ENCODE data around the gene GLP2R.
"Not testable (repeated sequence)": the region's sequence is repeated elsewhere in the genome, so short reads cannot be mapped to it uniquely, and the experiment has no call there.

Gene GLP2R

DNA sequence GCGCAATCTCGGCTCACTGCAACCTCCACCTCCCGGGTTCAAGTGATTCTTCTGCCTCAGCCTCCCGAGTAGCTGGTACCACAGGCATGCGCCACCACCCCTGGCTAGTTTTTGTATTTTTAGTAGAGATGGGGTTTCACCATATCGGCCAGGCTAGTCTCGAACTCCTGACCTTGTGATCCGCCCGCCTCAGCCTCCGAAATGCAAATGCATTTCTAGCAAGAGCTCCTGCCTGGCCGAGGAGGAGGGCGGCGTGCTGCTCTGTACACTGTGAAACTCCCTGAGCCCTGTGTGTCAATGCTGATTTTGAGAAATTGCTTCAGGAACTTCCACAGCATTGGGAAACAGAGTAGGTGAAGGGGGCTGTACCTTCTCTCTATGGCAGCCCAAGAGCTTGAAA is 95.5 kb downstream of the GLP2R start:
- not testable (repeated sequence) for DNase-seq

DNA sequence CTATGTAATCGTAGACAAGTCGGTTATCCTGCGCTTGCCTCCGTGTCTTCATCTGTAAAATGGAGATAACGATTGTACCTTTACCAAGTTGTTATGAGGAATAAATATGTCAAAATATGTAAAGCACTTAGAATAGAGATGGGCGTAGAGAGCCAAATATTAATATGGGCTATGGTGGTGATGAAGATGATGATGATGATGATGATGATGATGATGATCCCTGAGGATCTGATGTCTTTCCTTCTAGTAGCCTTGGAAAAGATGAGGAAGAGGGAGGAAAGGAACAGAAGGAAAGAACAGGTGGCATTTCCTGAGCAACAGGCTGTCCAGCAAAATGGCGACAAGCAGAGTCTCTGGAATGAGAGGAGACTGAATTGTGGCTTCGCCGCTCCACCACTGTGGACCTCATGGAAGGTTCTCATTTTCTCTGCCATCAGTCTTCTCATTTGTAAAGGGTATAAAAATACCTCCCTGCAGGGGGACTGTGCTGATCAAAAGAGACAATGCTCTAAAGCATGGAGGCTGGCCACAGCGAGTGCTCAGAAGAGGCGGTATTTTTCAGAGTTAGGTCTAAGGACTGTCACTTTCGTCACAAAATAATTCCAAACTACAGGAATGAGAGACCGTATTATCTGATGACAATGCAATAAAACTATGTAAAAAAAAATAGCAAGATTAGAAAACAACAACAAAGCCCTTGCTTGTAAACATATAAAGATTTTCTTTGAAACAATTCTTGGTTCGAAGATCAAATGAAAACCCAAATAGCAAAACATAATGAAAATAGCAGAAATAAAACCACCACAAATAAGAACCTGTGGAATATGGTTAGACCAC is 96.5 kb downstream of the GLP2R start:
- no peak for DNase-seq

DNA sequence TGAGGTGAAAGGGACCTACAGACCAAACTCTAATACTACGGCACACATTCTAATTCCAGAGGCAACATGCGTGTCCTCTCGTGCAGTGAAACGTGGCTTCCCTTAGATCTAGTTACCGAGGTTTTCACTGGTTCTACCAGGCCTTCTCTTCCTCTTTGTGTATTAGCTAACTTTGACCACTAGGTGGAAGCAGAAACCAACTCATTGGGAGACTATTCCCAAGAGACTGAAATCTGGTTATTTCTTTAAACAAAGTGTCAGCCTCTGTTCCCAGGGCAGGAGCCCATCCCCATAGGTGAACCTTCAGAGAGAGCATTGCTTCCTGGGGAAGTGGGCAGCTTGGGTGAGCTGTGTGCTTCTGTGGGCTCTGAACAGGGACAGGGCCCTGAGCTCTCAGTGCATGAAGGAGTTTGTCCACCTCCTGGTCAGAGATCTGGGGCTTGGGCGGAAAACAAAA is 99.0 kb downstream of the GLP2R start:
- peak in 9 of 56 donors; percentile 6 to 28 (median 14) for DNase-seq

DNA sequence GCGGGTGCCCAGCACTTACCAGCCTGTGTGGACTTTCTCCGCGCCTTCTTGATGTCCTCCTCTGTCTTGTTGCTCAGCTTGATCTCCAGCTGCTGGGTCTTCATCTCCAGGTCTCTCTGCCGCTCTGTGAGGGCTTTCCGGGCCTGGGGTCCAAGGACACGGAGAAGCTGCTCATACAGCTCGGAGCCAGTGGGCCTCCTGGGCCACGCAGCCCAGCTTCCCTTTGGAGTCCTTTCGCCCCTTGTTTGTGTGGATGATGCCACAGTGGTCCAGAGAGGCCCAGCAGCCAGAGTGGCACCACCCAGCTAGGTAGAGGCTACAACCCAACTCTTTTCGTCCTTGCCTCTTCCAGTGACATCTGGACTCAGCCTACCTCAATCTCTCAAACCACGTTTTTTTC is 99.7 kb downstream of the GLP2R start:
- no peak for DNase-seq

DNA sequence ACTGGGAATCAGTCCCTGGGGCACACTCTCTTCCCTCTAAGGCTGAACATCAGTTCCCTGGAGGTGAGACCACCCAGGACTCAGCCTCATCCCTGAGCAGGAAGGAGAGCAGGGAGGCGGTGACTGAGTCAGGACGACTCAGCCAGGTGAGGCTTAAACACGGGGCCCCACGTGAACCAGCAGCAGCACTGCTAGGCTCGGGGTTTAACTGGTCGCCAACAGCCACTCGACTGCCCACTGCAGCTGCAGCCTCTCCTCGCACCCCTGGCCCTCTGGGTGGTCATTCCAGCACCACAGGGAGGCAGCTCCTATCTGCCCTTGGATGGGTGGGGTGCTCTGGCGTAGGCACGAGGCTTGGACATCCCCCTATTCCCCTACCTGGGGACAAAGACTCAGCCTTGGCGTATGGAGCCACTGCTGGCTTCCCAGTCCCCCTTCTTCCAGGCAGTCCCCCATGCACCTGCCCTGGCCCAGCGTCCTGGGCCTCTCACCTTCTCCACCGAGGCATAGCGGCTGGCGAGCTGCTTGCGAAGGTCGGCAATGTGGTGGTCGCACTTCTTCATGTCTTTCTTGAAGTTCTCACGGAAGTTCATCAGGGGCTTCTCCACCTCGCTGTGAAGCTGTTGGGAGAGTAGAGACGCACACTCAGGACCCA is 100.6 kb downstream of the GLP2R start:
- no peak for DNase-seq

DNA sequence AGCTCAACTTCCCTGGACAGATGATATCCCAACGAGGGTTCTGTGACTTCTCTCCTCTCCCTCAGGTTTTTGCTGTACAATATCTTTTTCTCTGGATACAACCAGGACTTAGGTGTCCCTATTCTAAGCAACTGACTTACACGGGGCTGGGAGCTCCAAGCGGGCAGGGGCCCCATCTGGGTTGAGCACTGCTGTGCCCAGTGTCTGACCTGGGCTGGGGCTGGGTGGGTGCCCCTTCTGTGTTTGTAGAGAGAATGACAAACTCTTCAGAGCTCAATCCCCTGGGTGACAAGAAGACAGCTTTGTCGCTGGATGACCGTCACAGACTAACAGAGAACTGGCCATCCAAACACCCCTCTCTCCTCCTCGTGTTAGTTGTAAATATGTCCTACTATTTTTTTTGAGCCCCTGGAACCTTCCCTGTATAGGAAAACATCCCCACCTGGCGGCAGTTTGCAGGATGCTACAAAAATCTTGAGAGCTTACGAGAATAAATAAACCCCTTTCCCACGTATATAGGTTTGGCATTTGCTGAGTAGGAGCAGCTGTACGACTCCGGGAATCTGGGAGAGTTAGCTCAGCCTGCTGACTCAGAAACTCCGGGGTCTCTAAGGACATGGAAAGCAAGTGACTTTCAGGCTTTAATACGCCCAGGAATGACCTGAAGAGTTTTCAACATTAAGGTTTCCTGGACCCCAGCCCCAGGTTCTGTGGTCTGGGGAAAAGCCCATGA is 103.0 kb downstream of the GLP2R start:
- peak in 1 of 56 donors; percentile 14 for DNase-seq

DNA sequence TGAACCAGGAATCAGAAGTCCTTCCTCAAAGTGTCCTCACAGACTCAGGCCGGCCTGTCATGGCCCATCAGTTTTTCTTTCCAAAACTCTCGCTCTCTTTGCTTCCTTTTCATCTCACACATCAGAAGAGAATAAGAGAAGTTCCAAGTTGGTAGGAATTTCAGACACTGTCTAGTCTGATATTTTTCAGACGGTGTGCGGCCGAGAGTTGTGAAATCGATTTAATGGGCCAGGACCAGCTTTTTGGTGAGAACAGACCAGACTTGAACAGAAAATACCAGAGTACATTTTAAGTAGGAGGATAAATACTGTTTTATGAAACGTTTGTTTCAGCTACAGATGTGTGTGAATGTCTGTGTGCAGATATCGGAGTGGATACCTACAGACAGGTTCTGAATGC is 104.1 kb downstream of the GLP2R start:
- DNase-seq: no peak

DNA sequence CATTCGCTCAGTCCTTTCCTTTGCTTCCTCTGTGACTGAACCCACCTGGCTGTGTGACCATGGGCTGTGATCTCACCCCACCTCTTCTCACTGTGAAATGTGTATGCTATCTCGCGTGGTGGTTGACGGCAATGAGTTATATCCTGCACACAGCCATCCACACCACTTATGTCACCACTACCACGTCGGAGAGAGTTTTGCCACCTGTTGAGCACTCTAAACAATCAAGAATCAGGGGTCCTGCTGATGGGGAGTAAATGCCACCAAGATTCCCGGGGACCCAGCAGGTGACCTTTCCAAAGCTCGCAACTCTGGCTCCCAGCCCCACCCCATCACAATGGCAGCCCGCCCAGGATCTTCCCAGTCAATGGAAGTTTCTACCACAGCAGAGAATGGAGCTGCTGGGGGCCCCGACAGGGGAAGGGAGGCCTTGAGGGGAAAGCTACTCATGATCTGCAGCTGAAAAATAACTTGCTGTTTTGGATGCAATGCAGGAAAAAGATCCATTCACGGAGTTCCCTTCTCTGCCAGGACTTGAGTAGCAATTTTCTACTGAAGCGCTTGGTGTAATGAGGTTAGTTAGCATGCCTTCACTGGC is 105.5 kb downstream of the GLP2R start:
- DNase-seq: no peak

DNA sequence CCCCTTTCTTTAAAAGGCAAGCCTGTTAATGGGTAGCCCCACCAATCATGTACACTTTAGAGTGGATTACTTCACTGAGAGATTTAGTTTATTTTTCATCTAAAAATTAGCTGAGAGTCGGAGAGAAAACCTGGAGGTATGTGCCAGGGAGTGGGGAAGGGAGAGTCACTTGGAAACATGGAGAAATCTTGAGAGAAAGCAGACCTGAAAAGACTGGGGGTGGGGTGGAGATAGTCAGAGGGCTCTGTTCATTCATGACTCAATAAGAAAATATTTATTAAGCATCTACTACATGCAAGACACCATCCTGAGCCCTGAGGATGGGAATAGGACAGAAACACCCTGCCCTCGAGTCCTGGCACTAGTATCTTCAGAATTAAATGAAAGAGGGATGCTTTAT is 106.8 kb downstream of the GLP2R start:
- no peak for DNase-seq

DNA sequence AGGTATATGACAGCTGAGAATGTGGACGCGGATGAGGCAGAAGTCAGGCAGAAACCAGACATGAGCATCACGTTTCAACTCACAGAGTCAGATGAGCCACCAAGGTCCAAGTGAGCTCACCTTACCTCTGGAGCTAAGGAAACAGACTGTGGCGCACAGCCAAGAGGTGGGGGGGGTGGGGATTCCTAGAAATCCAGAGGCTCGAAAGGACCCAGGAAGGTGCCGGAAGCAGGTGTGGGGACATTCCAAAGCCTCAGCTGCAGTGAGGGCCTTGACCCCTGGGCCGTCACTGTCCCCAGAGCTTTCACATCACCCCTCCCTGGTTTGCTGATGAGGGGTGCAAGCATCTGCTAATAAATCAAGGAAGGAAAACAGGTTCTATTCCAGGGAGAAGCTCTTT is 108.6 kb downstream of the GLP2R start:
- DNase-seq: no peak

DNA sequence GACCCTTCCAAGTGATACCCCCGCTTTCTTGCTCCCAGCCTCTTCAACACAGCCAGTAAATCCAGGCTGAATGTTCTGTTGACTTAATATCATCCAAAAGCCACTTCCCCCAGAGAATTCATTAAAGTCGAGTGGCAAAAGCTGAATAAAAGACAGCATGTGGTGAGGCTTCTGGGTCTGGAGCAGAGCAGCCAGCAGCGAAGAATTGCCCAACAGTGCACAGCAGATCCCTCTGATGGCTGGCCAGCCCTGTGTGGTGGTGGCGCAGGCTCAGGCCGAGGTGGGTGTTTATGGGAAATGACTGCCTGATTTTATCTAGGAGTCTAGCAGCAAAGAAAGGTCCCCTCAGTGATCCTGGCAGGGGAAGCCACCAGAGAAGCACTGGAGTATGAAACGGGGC is 109.7 kb downstream of the GLP2R start:
- no peak for DNase-seq

DNA sequence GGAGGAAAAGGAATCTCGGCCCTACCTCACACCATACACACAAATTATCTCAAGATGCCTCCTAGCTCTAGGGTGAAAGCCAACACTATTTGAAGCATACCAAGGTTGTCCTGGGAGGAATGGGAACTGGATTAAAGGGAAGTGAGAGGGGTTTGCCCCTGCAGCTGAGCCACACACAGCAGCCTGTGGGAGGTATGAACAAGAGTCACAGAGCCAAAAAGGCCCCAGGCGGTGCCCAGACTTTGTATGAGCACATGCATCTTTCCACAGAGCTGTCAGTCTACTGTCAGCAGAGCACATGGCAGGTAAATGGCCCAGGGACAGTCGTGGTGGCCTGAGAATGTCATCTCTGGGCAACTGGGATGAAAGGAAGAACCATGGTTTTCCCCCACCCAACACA is 110.4 kb downstream of the GLP2R start:
- no peak for DNase-seq

DNA sequence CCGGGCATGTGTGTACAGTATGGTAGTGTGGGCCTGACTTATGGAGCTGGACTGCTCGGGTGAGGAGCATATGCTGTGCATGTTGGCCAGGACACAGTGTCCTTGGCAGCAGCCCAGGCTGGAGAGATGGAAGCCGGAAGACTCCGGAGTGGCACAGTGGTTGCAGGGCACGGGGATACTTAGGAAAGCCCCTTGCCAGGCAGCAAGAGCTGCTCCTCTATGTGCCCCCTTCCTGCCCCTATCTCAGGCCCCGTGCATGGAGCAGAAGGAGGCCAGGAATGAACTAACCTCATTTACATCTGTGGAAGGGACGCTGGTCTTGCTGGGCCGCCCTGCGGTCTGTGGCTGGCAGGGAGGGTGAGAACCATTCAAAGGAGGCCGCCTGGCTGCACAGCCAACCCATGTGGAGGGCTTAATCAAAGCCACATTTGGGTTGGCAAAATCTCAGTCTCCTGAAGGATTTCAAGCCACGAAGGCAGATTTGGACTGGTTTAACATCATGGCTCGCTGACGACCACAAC is 111.6 kb downstream of the GLP2R start:
- DNase-seq: peak in 33 of 56 donors; percentile 6 to 72 (median 24)

DNA sequence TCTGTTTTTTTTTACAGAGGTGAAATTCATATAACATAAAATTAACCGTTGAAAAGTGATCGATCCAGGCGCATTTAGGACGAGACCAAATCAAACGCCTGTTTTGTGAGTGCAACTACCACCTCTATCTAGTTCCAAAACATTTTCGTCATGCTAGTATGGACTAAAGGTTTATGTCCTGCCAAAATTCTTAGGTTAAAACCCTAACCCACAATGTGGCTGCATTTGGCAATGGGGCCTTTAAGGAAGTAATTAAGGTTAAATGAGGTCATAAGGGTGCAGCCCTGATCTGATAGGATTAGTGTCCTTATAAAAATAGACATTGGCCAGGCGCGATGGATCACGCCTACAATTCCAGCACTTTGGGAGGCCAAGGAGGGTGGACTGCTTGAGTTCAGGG is 112.2 kb downstream of the GLP2R start:
- no peak for DNase-seq

DNA sequence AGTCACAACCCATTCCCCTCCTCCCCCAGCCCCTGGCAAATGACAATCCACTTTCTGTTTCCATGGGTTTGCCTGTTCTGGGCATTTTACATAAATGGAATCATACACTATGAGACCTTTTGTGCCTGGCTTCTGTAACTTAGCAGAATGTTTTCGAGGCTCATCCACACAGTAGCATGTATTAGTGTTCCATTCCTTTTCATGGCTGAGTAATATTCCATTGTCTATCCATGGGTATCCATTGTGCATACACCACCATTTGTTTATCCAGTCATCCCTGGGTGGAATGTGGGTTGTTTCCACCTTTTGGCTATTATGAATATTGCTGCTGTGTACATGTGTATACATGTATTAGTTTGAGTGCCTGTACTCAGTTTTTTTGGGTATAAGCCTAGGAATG is 113.0 kb downstream of the GLP2R start:
- DNase-seq: no peak

DNA sequence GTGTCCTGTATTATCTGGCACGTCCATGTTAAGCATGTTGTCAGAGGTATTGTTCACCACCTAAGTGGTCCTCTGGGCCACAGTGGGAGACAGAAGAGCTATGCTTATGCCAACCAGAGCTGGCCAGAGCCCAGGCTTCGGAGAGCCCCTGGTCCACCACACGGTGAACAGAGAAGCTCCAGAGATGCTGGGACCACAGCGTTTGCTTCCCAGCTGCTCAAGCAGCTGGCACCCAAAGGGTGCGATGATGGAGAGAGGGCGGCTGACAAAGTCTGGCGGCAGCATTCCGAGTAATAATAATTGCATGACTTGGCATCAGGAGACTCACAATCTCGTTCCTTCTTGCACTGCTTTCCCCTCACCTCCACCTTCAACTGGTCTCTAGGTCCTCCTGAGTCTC is 115.1 kb downstream of the GLP2R start:
- DNase-seq: no peak

DNA sequence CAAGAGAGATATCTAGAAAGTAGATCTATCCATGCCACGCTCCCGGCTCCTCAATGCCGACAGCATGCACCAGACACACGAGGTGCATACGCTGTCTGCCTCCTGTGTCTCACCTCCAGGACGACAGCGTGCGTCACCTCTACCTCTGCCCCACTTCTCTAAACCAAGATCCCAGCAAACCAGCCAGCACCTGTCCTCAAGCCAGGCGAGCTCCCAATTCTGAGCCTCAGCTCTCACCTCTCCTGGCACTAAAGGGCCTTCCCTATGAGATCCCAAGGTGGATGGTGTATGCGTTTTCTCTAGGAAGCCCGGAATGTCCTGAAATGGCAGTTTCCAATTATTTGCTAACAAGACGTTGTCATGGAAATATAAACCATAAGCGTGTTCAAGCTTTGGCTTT is 115.6 kb downstream of the GLP2R start:
- peak in 1 of 56 donors; percentile 16 for DNase-seq

Data from nucleus accumbens (tissue), 56 donors.